Measurements from ENCODE around the gene MAP3K3.

Gene MAP3K3

DNA sequence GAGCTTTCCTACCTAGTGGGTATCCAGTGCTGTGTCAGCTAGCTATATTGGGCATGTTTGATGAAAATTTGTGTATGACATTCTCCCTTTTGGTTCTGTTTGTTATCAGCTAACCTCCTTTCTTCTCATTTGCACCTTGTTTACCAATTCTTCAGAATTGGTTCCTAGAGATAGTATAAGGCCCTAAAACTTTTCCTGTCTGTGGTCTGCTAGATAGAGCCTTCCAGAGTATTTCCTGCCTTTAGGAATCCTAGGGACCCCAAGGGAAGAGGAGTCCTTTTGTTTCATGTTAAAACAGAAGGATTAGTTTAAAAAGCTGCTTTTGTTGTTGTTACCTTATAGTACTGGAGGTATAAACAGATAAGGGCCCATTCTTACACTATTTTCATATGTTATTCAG is 11.5 kb downstream of the MAP3K3 start:
- no peak for DNase-seq (ENCODE audit: insufficient read length, low spot score)
- no peak for TF ChIP-seq POLR2A (IDR thresholded peaks at IDR 0.05; ENCODE audit: low read depth, low read length)
- no peak for FAIRE-seq

DNA sequence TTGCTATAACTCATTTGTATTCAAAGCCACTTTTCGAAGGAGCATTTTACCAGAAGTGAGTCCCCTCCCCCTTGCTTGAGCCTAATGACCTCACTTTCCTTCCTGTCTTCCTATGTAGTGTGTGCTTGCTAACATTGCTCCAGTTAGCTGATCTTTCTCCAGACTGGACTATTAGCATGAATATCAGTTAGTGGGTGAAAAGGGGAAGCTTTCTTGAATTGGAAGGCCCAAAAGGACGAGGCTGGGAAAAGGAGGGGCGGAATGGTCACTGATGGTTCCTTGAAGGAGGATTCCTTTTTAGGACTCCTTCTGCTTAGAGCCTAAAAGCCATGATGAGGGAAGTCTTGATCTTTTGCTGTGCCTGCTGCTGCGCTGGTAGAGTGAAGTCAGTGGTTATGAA is 11.9 kb downstream of the MAP3K3 start:
- no peak for DNase-seq (ENCODE audit: insufficient read length, low spot score)
- TF ChIP-seq POLR2A (IDR thresholded peaks at IDR 0.05; ENCODE audit: low read depth, low read length): no peak
- FAIRE-seq: no peak

DNA sequence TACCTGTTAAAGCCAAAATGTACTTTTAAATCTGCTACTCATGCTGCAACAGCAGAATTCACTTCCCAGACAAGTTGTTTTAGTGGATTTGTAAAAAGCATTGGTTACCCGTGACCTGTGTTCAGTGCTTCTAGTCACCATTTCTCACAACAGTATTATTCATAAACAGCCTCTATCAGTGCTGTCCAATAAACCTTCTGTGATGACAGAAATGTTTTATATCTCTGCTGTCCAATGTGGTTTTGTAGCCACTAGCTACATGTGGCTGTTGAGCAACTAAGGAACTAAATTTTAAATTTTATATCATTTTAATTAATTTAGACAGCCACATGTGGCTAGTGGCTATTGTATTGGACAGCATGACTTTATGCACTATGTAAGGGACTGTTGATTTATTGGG is 12.6 kb downstream of the MAP3K3 start:
- DNase-seq (ENCODE audit: insufficient read length, low spot score): no peak
- TF ChIP-seq POLR2A (IDR thresholded peaks at IDR 0.05; ENCODE audit: low read depth, low read length): no peak
- no peak for FAIRE-seq

DNA sequence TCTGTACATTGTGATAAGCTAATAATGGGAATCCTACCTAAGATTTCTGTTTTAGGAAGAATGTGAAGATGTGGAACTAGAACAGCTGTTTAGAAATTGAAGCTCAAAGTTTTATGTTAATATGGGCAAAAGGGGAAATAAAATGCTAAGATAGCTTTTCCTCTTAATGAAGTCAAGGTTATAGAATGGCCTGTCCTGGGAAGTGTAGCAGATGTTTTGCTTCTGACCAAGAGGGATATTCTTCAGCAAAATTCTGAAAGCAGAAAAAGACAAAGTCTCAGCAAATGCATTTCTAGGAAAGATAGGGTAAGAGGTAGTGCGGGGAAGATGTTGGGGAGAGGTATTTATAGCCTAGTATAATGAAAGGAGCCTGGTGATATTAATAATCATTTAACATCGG is 13.1 kb downstream of the MAP3K3 start:
- TF ChIP-seq POLR2A (IDR thresholded peaks at IDR 0.05; ENCODE audit: low read depth, low read length): no peak
- DNase-seq (ENCODE audit: insufficient read length, low spot score): no peak
- no peak for FAIRE-seq

DNA sequence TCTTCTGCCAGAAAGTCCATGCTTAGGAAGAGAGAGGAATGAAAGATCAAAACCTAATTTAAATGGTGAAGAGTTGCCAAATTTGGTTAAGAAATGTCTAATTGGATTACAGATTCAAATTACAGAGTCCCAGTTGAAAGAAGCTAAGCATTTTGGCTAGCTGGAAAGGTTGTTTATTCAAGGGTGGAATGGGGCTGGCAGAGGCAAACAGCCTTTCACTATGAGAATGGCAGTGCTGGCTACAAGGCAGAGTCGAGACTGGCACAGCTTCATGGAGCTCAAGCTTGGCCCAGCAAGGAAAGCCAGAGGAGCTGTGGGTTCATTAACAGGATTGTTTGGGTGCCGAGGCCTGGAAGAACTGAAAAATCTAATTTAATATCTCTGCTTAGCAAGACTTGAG is 13.6 kb downstream of the MAP3K3 start:
- no peak for TF ChIP-seq POLR2A (IDR thresholded peaks at IDR 0.05; ENCODE audit: low read depth, low read length)
- DNase-seq (ENCODE audit: insufficient read length, low spot score) (no peak), FAIRE-seq (no peak)

DNA sequence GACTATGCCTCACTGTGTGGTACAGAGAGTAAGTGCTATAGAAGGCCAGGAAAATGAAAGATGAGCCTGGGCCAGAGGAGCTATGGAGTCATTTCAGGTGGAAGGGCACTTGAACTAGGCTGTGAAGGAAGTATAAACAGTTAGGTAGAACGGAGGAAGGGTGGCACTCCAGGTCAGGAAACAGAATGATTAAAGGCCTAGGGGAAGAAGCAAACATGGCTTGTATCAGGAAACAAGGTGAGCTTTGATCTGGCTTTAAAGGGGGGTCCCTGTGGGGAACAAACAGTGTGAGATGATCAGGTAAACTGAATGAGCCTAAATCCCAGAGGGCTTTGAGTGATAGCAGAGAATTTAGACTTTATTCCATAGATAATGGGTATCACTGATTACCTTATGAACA is 16.9 kb downstream of the MAP3K3 start:
- no peak for FAIRE-seq
- DNase-seq (ENCODE audit: insufficient read length, low spot score): no peak
- no peak for TF ChIP-seq POLR2A (IDR thresholded peaks at IDR 0.05; ENCODE audit: low read depth, low read length)

- DNase-seq (ENCODE audit: insufficient read length, low spot score): no peak
- FAIRE-seq: no peak
- no peak for TF ChIP-seq POLR2A (IDR thresholded peaks at IDR 0.05; ENCODE audit: low read depth, low read length)
Observed at GRCh38 chr17:63640038-63640437, 17.8 kb downstream of the MAP3K3 start.

GRCh38 chr17:63641692-63642448 is 19.7 kb downstream of the MAP3K3 start:
- DNase-seq (ENCODE audit: insufficient read length, low spot score): no peak
- no peak for TF ChIP-seq POLR2A (IDR thresholded peaks at IDR 0.05; ENCODE audit: low read depth, low read length)
- no peak for FAIRE-seq

DNA sequence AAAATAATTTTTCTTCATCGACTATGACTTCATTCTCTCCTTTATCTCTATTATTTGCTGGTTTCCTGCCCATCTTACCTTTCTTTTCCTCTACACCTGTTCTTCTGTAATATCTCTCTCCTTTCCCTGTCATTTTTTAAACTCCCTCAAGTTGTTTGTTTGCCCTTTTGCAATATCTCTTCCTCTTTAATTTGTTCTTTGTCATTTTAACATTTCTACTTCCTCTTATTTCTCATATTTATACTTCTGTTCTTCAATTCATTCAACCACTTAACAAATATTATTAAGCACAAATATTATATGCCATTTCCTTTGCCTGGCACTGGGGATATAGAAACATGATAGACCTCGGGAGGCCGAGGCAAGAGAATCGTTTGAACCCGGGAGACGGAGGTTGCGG is 22.6 kb downstream of the MAP3K3 start:
- no peak for FAIRE-seq
- no peak for TF ChIP-seq POLR2A (IDR thresholded peaks at IDR 0.05; ENCODE audit: low read depth, low read length)

GRCh38 chr17:63645775-63646487 is 23.7 kb downstream of the MAP3K3 start:
- no peak for TF ChIP-seq POLR2A (IDR thresholded peaks at IDR 0.05; ENCODE audit: low read depth, low read length)
- DNase-seq (ENCODE audit: insufficient read length, low spot score) (no peak), FAIRE-seq (no peak)

More for the DNA sequence above, 22.6 kb downstream of the MAP3K3 start:
- no peak for DNase-seq (ENCODE audit: insufficient read length, low spot score)

DNA sequence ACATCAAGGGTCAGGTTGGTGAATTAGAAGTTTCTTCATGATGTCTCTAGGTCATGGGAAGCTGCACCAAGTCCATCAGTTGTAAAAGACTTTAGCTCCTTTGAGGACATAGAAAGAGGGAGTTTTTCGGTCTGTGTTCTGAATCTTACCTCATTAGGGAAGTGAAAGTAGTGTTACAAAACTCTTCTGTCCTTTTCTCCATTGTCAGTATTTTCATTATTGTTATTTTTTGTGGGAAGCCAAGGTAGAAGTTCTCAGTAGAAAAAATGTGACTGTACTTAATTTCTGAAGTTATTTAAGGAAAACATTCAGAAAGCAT is 24.2 kb downstream of the MAP3K3 start:
- no peak for TF ChIP-seq POLR2A (IDR thresholded peaks at IDR 0.05; ENCODE audit: low read depth, low read length)
- FAIRE-seq: no peak
- DNase-seq (ENCODE audit: insufficient read length, low spot score): no peak

DNA sequence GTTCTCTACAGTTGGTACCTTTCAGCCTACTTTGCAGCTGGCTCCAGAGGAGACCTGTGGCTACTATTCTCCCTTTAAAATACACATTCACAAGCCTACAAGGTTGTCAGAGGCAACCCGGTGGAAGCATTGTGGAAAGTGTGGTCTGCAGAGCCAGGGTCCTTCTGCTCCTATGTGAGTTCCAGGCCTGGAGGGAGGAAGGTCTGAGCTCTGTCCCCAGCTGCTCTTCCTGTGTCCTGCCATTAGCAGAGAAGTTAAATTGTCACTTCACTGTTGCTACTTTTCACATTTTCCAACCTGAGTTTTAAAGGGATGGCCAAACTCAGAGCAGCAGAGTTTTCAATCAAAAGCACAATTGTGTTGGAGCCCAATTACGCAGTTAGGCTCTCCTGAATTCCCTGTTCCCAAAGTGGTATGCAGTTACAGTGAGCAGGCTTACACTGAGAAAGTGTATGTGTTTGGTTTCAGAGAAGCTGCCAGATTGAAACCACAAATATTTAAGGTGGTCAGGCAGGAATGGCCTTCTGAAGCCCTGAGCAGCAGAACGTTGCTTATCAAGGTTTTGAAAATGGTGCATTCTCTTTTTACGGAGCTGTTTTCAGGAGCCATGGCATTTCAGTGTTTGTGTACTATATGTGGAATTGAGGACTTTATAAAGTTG is 25.0 kb downstream of the MAP3K3 start:
- no peak for FAIRE-seq
- no peak for TF ChIP-seq POLR2A (IDR thresholded peaks at IDR 0.05; ENCODE audit: low read depth, low read length)
- no peak for DNase-seq (ENCODE audit: insufficient read length, low spot score)

DNA sequence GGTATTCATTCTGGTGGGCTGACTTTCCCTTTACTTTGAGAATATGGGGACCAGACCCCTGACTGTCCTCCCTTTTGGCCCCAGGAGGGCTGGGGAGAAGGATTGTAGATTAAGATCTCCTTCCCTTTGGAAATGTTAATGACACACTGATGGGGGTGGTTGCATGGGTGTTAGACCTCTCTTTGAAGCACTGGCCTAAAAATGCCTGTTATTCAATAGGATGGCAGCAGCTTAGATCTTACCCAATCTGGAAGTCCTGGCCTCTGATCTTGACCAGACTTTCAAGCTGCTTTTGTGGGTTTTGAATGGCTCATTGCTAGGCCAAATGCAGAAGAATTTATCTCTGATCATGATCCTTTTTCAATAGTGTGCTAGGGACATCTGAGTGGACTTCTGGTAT is 25.7 kb downstream of the MAP3K3 start:
- DNase-seq (ENCODE audit: insufficient read length, low spot score): no peak
- TF ChIP-seq POLR2A (IDR thresholded peaks at IDR 0.05; ENCODE audit: low read depth, low read length): no peak
- FAIRE-seq: no peak

GRCh38 chr17:63649813-63650212 is 27.6 kb downstream of the MAP3K3 start:
- FAIRE-seq (no peak), DNase-seq (ENCODE audit: insufficient read length, low spot score) (no peak)
- no peak for TF ChIP-seq POLR2A (IDR thresholded peaks at IDR 0.05; ENCODE audit: low read depth, low read length)

- TF ChIP-seq POLR2A (IDR thresholded peaks at IDR 0.05; ENCODE audit: low read depth, low read length): no peak
- DNase-seq (ENCODE audit: insufficient read length, low spot score) (no peak), FAIRE-seq (no peak)
Observed at GRCh38 chr17:63652106-63652505, 29.9 kb downstream of the MAP3K3 start.

Measured in H54 (cell line).